Stimulated activated CD4-positive, alpha-beta T cell treated with anti-CD3 and anti-CD28 coated beads, TNF-alpha, amount 100 ng/mL, for 4 hours (primary cell): ENCODE measurements around the gene TCEAL5.
"Not testable (repeated sequence)": the region's sequence is repeated elsewhere in the genome, so short reads cannot be mapped to it uniquely, and the experiment has no call there.

Source experiments
- DNase-seq, 3 experiments: peaks; one replicate each; pipeline ENCODE4 v3.0.0-alpha.2; 2020; ENCODE audit warnings: low read depth in 3 of 3

TCEAL5 gene

DNA sequence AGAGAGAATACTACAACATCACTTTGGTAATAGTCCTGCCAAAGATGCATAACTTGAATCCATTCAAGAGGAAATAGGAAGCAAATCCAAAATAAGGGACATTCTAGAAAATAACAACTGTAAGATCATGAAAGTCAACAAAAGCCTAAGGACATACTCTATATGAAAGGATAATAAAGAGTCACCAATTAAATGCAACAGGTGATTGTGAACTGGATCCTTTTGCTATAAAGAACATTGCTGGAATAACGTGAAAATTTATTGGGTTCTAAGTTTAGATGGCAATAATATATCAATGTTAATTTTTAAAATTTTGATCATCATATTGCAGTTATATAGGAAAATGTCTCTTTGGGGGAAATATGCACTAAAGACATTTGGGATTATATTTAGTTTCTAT lies 41.7 kb downstream of the TCEAL5 start:
- no peak for DNase-seq

DNA sequence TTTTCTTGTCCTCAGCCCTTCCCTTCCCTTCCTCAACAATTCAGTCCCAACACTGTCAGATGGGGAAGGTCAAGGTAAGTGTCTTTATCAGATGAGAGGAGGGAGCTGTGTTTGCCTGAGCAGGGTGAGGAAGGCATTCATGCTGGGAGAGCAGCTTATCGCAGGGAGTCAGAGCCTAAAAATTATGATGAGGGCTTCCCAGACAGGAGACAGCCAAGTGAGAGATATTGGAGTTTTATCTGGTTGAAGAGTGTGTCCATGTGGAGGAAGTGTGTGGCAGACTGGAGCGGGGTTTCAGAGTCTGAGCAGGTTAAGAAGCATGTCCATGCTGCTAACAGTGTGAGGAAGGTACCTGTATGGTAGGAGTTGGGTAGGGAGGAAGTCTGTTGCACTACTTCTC lies 43.3 kb downstream of the TCEAL5 start:
- no peak for DNase-seq

DNA sequence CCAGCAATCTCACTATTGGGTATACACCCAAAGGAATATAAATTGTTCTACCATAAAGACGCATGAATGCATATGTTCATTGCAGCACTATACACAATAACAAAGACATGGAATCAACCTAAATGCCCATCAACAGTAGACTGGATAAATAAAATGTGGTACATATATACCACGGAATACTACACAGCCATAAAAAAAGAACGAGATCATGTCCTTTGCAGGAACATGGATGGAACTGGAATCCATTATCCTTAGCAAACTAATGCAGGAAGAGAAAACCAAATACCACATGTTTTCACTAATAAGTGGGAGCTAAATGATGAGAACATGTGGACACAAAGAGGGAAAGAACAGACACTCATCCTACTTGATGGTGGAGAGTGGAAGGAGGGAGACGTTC lies 50.6 kb downstream of the TCEAL5 start:
- not testable (repeated sequence) for DNase-seq
